Liver (tissue), 9 donors: ENCODE measurements around the gene NAT9. TPM values are rescaled to one million over a fixed set of nuclear protein-coding genes. Genes with fewer than 3 reads are reported as not detected.

Experiments
- DNase-seq: peaks from one replicate; pipeline ENCODE4 v3.0.0-alpha.2; 2017; ENCODE audit warnings: low spot score
- H3K27ac ChIP-seq, 2 donors: one replicate each; pipeline ENCODE4 v1.7.0; 2013; ENCODE audit warnings: inconsistent platforms in 2 of 2, low read length in 2 of 2, control low read depth in 1 of 2, low read depth in 1 of 2, mild to moderate bottlenecking in 1 of 2
- H3K27me3 ChIP-seq, 4 donors: one replicate each; pipeline versions ENCODE4 v1.6.1 to v1.7.0; 2013; ENCODE audit warnings: low read length in 3 of 4, inconsistent platforms in 1 of 4, mild to moderate bottlenecking in 1 of 4, moderate library complexity in 1 of 4; ENCODE audit not compliant: control insufficient read depth in 4 of 4, insufficient read depth in 4 of 4
- H3K36me3 ChIP-seq, 4 donors: one replicate each; pipeline versions ENCODE4 v1.6.1 to v1.7.0; 2013; ENCODE audit warnings: low read length in 3 of 4, mild to moderate bottlenecking in 3 of 4, low read depth in 1 of 4, moderate library complexity in 1 of 4; ENCODE audit not compliant: control insufficient read depth in 4 of 4, insufficient read depth in 3 of 4
- H3K4me1 ChIP-seq, 4 donors: one replicate each; pipeline versions ENCODE4 v1.6.1 to v1.7.0; 2013; ENCODE audit warnings: low read length in 3 of 4, mild to moderate bottlenecking in 3 of 4, moderate library complexity in 1 of 4; ENCODE audit not compliant: control insufficient read depth in 4 of 4, insufficient read depth in 4 of 4
- H3K4me3 ChIP-seq, 3 donors: one replicate each; pipeline versions ENCODE4 v1.6.1 to v1.7.0; 2013; ENCODE audit warnings: low read length in 3 of 3, control low read depth in 1 of 3, low read depth in 1 of 3, mild to moderate bottlenecking in 1 of 3
- H3K9ac ChIP-seq, 2 donors: one replicate each; pipeline ENCODE4 v1.7.0; 2013; ENCODE audit warnings: low read length in 2 of 2, mild to moderate bottlenecking in 2 of 2, moderate library complexity in 2 of 2, control low read depth in 1 of 2, low read depth in 1 of 2
- H3K9me3 ChIP-seq, 4 donors: one replicate each; pipeline versions ENCODE4 v1.6.1 to v1.7.0; 2013; ENCODE audit warnings: low read length in 3 of 4; ENCODE audit not compliant: control insufficient read depth in 4 of 4
- CTCF ChIP-seq: fragments of 150-350 bp; IDR thresholded peaks from 2 replicates; pipeline ENCODE4 v1.5.1; 2017; ENCODE audit warnings: improper control_type of control experiment, low read depth, low read length; ENCODE audit not compliant: missing input control
- EGR1 ChIP-seq, 2 donors: IDR thresholded peaks; 2 replicates each; pipeline ENCODE4 v1.6.1; 2016 to 2018; ENCODE audit warnings: antibody characterized with exemption in 2 of 2, low read depth in 2 of 2
- FOXA1 ChIP-seq: IDR thresholded peaks from 2 replicates; pipeline ENCODE4 v1.6.1; 2016; ENCODE audit warnings: antibody characterized with exemption
- FOXA2 ChIP-seq: IDR thresholded peaks from 2 replicates; pipeline ENCODE4 v1.6.1; 2016; ENCODE audit warnings: antibody characterized with exemption
- GABPA ChIP-seq, 2 donors: IDR thresholded peaks in 1 of 2; conservative IDR thresholded peaks in 1 of 2; 2 replicates each; pipeline ENCODE4 v1.6.1; 2016; ENCODE audit warnings: antibody characterized with exemption in 2 of 2, mild to moderate bottlenecking in 1 of 2, moderate library complexity in 1 of 2
- HNF4A ChIP-seq, 2 donors: conservative IDR thresholded peaks; 2 replicates each; pipeline ENCODE4 v1.6.1; 2016; ENCODE audit warnings: antibody characterized with exemption in 2 of 2, mild to moderate bottlenecking in 2 of 2
- HNF4G ChIP-seq: IDR thresholded peaks from 2 replicates; pipeline ENCODE4 v1.6.1; 2016; ENCODE audit warnings: antibody characterized with exemption
- JUND ChIP-seq, 2 donors: IDR thresholded peaks; 2 replicates each; pipeline ENCODE4 v1.6.1; 2016; ENCODE audit warnings: antibody characterized with exemption in 2 of 2
- NR2F2 ChIP-seq: IDR thresholded peaks from 2 replicates; pipeline ENCODE4 v1.6.1; 2016; ENCODE audit warnings: antibody characterized with exemption
- RAD21 ChIP-seq, 2 donors: IDR thresholded peaks; 2 replicates each; pipeline ENCODE4 v1.6.1; 2016; ENCODE audit warnings: antibody characterized with exemption in 2 of 2, mild to moderate bottlenecking in 2 of 2
- RXRA ChIP-seq, 2 donors: IDR thresholded peaks; 2 replicates each; pipeline ENCODE4 v1.6.1; 2017 to 2018; ENCODE audit warnings: antibody characterized with exemption in 2 of 2, mild to moderate bottlenecking in 1 of 2
- SP1 ChIP-seq: IDR thresholded peaks from 2 replicates; pipeline ENCODE4 v1.6.1; 2018; ENCODE audit warnings: antibody characterized with exemption, mild to moderate bottlenecking
- TAF1 ChIP-seq: conservative IDR thresholded peaks from 2 replicates; pipeline ENCODE4 v1.6.1; 2016; ENCODE audit warnings: antibody characterized with exemption, mild to moderate bottlenecking
- YY1 ChIP-seq: IDR thresholded peaks from 2 replicates; pipeline ENCODE4 v1.6.1; 2016; ENCODE audit warnings: antibody characterized with exemption, mild to moderate bottlenecking
- ZBTB33 ChIP-seq: IDR thresholded peaks from 2 replicates; pipeline ENCODE4 v1.6.1; 2016; ENCODE audit warnings: antibody characterized with exemption
- WGBS: extraction: QIAGEN DNeasy Blood & Tissue Kit; methylation state at CpG from one replicate; pipeline ENCODE4 v1.1.7; 2013; 5-methylcytosine and 5-hydroxymethylcytosine counted together
- polyA plus RNA-seq, 2 donors: library from polyadenylated mRNA; stranded (reverse) in 1 of 2; unstranded in 1 of 2; fragments of 200-250 nt in 1 of 2; fragments of >200 nt in 1 of 2; fragmentation: Nextera tagmentation in 1 of 2; extraction: Ambion mirVana in 1 of 2; gene quantifications; one replicate each; pipeline versions ENCODE4 v1.2.1 to v1.2.3, GENCODE V29; 2013 to 2015
- total RNA-seq, 2 donors: library from RNA; depleted of rRNA; stranded (reverse); fragments of >200 nt; gene quantifications; one replicate each; pipeline ENCODE4 v1.2.3, GENCODE V29; 2014
- TF ChIP-seq, protein P1 (sequence below): IDR thresholded peaks from 2 replicates; pipeline ENCODE4 v1.6.1; 2016; ENCODE audit warnings: antibody characterized with exemption
- TF ChIP-seq, protein P2 (sequence below): IDR thresholded peaks from 2 replicates; pipeline ENCODE4 v1.6.1; 2016; ENCODE audit warnings: antibody characterized with exemption
- TF ChIP-seq, protein P3 (sequence below): IDR thresholded peaks from 2 replicates; pipeline ENCODE4 v1.6.1; 2016; ENCODE audit warnings: antibody characterized with exemption, mild to moderate bottlenecking
- donor health status: healthy.
- donor health status: healthy.
- donor health status: healthy.
- donor health status: healthy.
- donor health status: healthy.

The NAT9 gene
- total and polyA plus RNA-seq, 4 donors: 8.1 to 25.5 (median 17.1) TPM

GRCh38 chr17:74806334-74806733, 30.2 kb upstream of the NAT9 start:
- H3K36me3 ChIP-seq: peaks cover 0 to 15% (median under 1%) of the 10 kb centered on the region in 4 donors

GRCh38 chr17:74805591-74805991, 29.4 kb upstream of the NAT9 start:
- Histone ChIP-seq H3K9ac (no peak overlapping the region), H3K27me3 (no peaks in the 10 kb centered on the region), H3K9me3 (no peaks in the 10 kb centered on the region), H3K4me3 (no peak overlapping the region), H3K27ac (no peak overlapping the region), H3K4me1 (no peaks in the 10 kb centered on the region), H3K36me3 (peaks cover 0 to 21% (median 2%) of the 10 kb centered on the region in 4 donors)
- TF ChIP-seq, protein P1, sequence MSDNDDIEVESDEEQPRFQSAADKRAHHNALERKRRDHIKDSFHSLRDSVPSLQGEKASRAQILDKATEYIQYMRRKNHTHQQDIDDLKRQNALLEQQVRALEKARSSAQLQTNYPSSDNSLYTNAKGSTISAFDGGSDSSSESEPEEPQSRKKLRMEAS: no peak
- TF ChIP-seq EGR1 (IDR thresholded peaks at IDR 0.05; ENCODE audit: low read depth in 2 of 2) (no peak), TAF1 (no peak), ZBTB33 (no peak), FOXA2 (no peak), GABPA (IDR thresholded peaks at IDR 0.05 in 1 of 2, conservative IDR thresholded peaks at IDR 0.05 in 1 of 2) (no peak), YY1 (no peak), HNF4G (no peak), RAD21 (IDR thresholded peaks at IDR 0.05) (no peak), JUND (IDR thresholded peaks at IDR 0.05) (no peak), RXRA (IDR thresholded peaks at IDR 0.05) (no peak), FOXA1 (no peak), NR2F2 (no peak), SP1 (no peak), CTCF (no peak), HNF4A (conservative IDR thresholded peaks at IDR 0.05) (no peak)
- TF ChIP-seq, protein P2, sequence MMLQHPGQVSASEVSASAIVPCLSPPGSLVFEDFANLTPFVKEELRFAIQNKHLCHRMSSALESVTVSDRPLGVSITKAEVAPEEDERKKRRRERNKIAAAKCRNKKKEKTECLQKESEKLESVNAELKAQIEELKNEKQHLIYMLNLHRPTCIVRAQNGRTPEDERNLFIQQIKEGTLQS: no peak
- TF ChIP-seq, protein P3, sequence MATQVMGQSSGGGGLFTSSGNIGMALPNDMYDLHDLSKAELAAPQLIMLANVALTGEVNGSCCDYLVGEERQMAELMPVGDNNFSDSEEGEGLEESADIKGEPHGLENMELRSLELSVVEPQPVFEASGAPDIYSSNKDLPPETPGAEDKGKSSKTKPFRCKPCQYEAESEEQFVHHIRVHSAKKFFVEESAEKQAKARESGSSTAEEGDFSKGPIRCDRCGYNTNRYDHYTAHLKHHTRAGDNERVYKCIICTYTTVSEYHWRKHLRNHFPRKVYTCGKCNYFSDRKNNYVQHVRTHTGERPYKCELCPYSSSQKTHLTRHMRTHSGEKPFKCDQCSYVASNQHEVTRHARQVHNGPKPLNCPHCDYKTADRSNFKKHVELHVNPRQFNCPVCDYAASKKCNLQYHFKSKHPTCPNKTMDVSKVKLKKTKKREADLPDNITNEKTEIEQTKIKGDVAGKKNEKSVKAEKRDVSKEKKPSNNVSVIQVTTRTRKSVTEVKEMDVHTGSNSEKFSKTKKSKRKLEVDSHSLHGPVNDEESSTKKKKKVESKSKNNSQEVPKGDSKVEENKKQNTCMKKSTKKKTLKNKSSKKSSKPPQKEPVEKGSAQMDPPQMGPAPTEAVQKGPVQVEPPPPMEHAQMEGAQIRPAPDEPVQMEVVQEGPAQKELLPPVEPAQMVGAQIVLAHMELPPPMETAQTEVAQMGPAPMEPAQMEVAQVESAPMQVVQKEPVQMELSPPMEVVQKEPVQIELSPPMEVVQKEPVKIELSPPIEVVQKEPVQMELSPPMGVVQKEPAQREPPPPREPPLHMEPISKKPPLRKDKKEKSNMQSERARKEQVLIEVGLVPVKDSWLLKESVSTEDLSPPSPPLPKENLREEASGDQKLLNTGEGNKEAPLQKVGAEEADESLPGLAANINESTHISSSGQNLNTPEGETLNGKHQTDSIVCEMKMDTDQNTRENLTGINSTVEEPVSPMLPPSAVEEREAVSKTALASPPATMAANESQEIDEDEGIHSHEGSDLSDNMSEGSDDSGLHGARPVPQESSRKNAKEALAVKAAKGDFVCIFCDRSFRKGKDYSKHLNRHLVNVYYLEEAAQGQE: no peak
- DNase-seq: no peak
- 92% methylated on average over 15 of the region's 15 CpGs for WGBS

More at GRCh38 chr17:74806334-74806733, 30.2 kb upstream of the NAT9 start:
- WGBS: 94% methylated on average over 10 of the region's 10 CpGs
- Histone ChIP-seq H3K27me3 (no peaks in the 10 kb centered on the region), H3K9ac (no peak overlapping the region), H3K4me3 (no peak overlapping the region), H3K4me1 (no peaks in the 10 kb centered on the region), H3K27ac (no peak overlapping the region), H3K9me3 (no peaks in the 10 kb centered on the region)
- TF ChIP-seq FOXA1: no peak
- TF ChIP-seq, protein P1: no peak
- TF ChIP-seq YY1: no peak
- TF ChIP-seq TAF1: no peak
- TF ChIP-seq GABPA (IDR thresholded peaks at IDR 0.05 in 1 of 2, conservative IDR thresholded peaks at IDR 0.05 in 1 of 2): no peak
- TF ChIP-seq FOXA2: no peak
- TF ChIP-seq SP1: no peak
- DNase-seq: no peak
